ENCODE results near the gene DDX27. TPM values are rescaled to one million over a fixed set of nuclear protein-coding genes. Genes with fewer than 3 reads are reported as not detected.

DDX27 gene
- total RNA-seq, 4 donors from 2014 or later, result 30.4 to 45.8 (median 38.2) TPM

- WGBS, 2 donors, result 92 to 93% methylated on average over 8 of the region's 8 CpGs
- no peaks in the 10 kb centered on the region for H3K9me3 ChIP-seq
- no peak for TF ChIP-seq CTCF (IDR thresholded peaks at IDR 0.05)
- no peak for TF ChIP-seq POLR2A (IDR thresholded peaks at IDR 0.05)
- intact Hi-C loops (cut with DNase I), result no loop called here
- no peaks in the 10 kb centered on the region for H3K27me3 ChIP-seq
- H3K27ac ChIP-seq, result no peak overlapping the region
- no peak overlapping the region for H3K4me3 ChIP-seq (replicated peaks in 1 of 3)
- no peak for DNase-seq
- H3K4me1 ChIP-seq, result peaks cover 29 to 36% of the 10 kb centered on the region in 2 donors
- peaks cover 20 to 38% of the 10 kb centered on the region in 2 donors for H3K36me3 ChIP-seq
These were observed 54.6 kb downstream of the DDX27 start for GRCh38 chr20:49273696-49274277.

GRCh38 chr20:49275216-49275615 is 56.0 kb downstream of the DDX27 start:
- peaks cover 27 to 32% of the 10 kb centered on the region in 2 donors for H3K36me3 ChIP-seq
- no peaks in the 10 kb centered on the region for H3K27me3 ChIP-seq
- no peaks in the 10 kb centered on the region for H3K9me3 ChIP-seq
- DNase-seq, result no peak
- intact Hi-C loops (cut with DNase I), result loop anchor here (5.0 kb wide), 1 partner anchor 88 kb away; the partner anchor contains the start of gene STAU1
- no peak overlapping the region for H3K27ac ChIP-seq
- no peak for TF ChIP-seq POLR2A (IDR thresholded peaks at IDR 0.05)
- no peak for TF ChIP-seq CTCF (IDR thresholded peaks at IDR 0.05)
- H3K4me1 ChIP-seq, result peaks cover 26 to 29% of the 10 kb centered on the region in 2 donors
- no peak overlapping the region for H3K4me3 ChIP-seq (replicated peaks in 1 of 3)
- 79 to 95% methylated on average over 4 of the region's 4 CpGs for WGBS, 2 donors

GRCh38 chr20:49275636-49276035 is 56.4 kb downstream of the DDX27 start:
- no peak for DNase-seq
- peak overlapping the region in 2 of 3 donors; percentile 94 to 99 for H3K27ac ChIP-seq
- intact Hi-C loops (cut with DNase I), result loop anchor here (5.0 kb wide), 1 partner anchor 88 kb away; the partner anchor contains the start of gene STAU1
- no peaks in the 10 kb centered on the region for H3K27me3 ChIP-seq
- no peak overlapping the region for H3K4me3 ChIP-seq (replicated peaks in 1 of 3)
- TF ChIP-seq CTCF (IDR thresholded peaks at IDR 0.05) (no peak), POLR2A (IDR thresholded peaks at IDR 0.05) (no peak)
- WGBS, 2 donors, result 75 to 89% methylated on average over 2 of the region's 2 CpGs
- H3K36me3 ChIP-seq, result peaks cover 27 to 32% of the 10 kb centered on the region in 2 donors
- no peaks in the 10 kb centered on the region for H3K9me3 ChIP-seq
- peaks cover 27 to 29% of the 10 kb centered on the region in 2 donors for H3K4me1 ChIP-seq

DNA sequence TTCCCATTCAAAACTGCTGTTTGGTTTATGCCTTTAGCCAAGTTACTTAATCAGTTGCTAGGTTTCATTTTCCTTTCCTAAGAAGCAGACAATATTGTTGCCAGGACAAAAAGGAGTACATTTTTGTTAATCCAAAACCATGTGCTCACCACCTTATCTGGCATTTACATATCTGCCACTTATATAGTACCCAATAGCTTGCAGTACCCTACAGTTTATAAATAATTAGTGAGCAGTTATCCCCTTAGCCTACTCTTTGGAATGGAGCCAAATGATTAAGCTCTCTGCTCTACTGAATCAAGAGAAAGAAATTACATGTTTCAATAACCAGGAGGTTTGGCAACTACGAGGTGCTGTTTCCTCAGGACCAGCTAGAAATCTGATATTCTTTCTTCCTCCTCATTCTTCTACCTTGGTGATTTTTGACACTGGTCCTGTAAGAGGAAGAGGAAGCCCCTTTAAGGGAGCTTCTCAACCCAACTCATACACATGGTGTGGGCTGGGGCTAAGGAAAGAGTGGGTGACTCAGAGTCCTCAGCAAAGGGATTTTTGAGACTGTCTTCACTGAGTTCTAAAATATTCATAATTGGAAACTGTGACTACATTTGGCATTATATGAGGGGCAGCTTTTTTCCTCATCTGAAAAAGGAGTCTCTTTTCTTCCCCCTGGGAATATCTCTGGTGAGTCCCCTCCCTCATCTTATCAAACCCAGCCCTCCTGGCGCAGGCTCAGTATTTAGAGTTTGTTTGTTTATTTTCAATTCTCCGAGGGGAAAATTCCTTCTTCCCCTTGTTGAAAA is 57.1 kb downstream of the DDX27 start:
- peak in 1 of 2 donors; percentile 10 for DNase-seq
- TF ChIP-seq CTCF (IDR thresholded peaks at IDR 0.05) (no peak), POLR2A (IDR thresholded peaks at IDR 0.05) (no peak)
- H3K27me3 ChIP-seq, result no peaks in the 10 kb centered on the region
- intact Hi-C loops (cut with DNase I), result loop anchor here (5.0 kb wide), 1 partner anchor 89 kb away; the partner anchor contains the start of gene STAU1
- WGBS, 2 donors, result 15 to 18% methylated on average over 3 of the region's 3 CpGs
- H3K4me1 ChIP-seq, result peaks cover 27 to 34% of the 10 kb centered on the region in 2 donors
- peak overlapping the region; percentile 94 to 99 (median 98) for H3K27ac ChIP-seq
- no peaks in the 10 kb centered on the region for H3K9me3 ChIP-seq
- H3K4me3 ChIP-seq (replicated peaks in 1 of 3), result peak overlapping the region in 2 of 3 donors; percentile 86 to 88
- H3K36me3 ChIP-seq, result peaks cover 28 to 32% of the 10 kb centered on the region in 2 donors
